Activated CD8-positive, alpha-beta T cell treated with anti-CD3 and anti-CD28 coated beads for 36 hours (primary cell): ENCODE data around the gene CRYL1. TPM values are rescaled to one million over a fixed set of nuclear protein-coding genes. Genes with fewer than 3 reads are reported as not detected.
A peak's percentile ranks its signal among the peaks of the same experiment; 100 is the strongest.

Experiments
- ATAC-seq: fragments of 200-7000 bp; cut with Tn5 transposase; one replicate; pipeline ENCODE4 v1.10.0; 2021; ENCODE audit warnings: mild to moderate bottlenecking, moderate library complexity
- CTCF ChIA-PET: fragments of 350-600 bp; sonication (Branson Sonifier 250); formaldehyde crosslinking; loops from one replicate; lab custom pipeline; 2021; ENCODE audit warnings: antibody characterized with exemption; lab: Charles Lee
- POLR2A ChIA-PET: fragments of 350-600 bp; sonication (Branson Sonifier 250); formaldehyde crosslinking; loops from one replicate; lab custom pipeline; 2021; ENCODE audit warnings: antibody characterized with exemption; lab: Charles Lee
- DNase-seq: peaks from one replicate; pipeline ENCODE4 v3.0.0-alpha.2; 2020
- H3K27ac Mint-ChIP-seq: one replicate; pipeline ENCODE4 v1.8.0; 2021; ENCODE audit warnings: mild to moderate bottlenecking, mixed read lengths
- H3K27me3 Mint-ChIP-seq: one replicate; pipeline ENCODE4 v1.8.0; 2021; ENCODE audit warnings: mixed read lengths
- H3K36me3 Mint-ChIP-seq: one replicate; pipeline ENCODE4 v1.8.0; 2021; ENCODE audit warnings: low read depth, mixed read lengths
- H3K4me1 Mint-ChIP-seq: one replicate; pipeline ENCODE4 v1.8.0; 2021; ENCODE audit warnings: low read depth, mixed read lengths
- H3K4me3 Mint-ChIP-seq: one replicate; pipeline ENCODE4 v1.8.0; 2021; ENCODE audit warnings: mild to moderate bottlenecking, moderate library complexity, mixed read lengths
- H3K9me3 Mint-ChIP-seq: one replicate; pipeline ENCODE4 v1.8.0; 2021; ENCODE audit warnings: mixed read lengths
- CTCF ChIP-seq: fragments of 200-600 bp; IDR thresholded peaks from one replicate; pipeline ENCODE4 v1.8.0; 2022; ENCODE audit warnings: antibody characterized with exemption, mild to moderate bottlenecking
- intact Hi-C: fragments of 100-400 bp; cut with micrococcal nuclease; formaldehyde crosslinking; loops from one replicate; pipeline ENCODE4 v1.10.0; 2022
- total RNA-seq, 2 experiments: library from RNA; stranded (reverse); gene quantifications; one replicate each; pipeline ENCODE4 v1.2.3, GENCODE V29; 2021

The CRYL1 gene
- total RNA-seq, 2 experiments from 2014 or later, result 8.5 to 9.4 TPM

GRCh38 chr13:20497006-20497775 is 28.5 kb downstream of the CRYL1 start:
- Mint-ChIP-seq H3K27me3 (no peaks in the 10 kb centered on the region), H3K36me3 (peaks cover 3% of the 10 kb centered on the region), H3K4me1 (peaks cover 2% of the 10 kb centered on the region), H3K27ac (no peak overlapping the region), H3K9me3 (peaks cover 11% of the 10 kb centered on the region), H3K4me3 (no peak overlapping the region)
- ATAC-seq (peak; percentile 42), DNase-seq (no peak)
- TF ChIP-seq CTCF, result no peak
- ChIA-PET CTCF (interaction anchor here (0.5 to 7.2 kb wide), 7 partner anchors 9 to 548 kb away, joined by 3 to 49 read pairs (median 3); partner anchors contain the start of gene IL17D), POLR2A (no interaction called here)
- intact Hi-C loops, result loop anchor here (2.0 to 5.0 kb wide), 2 partner anchors 210 to 332 kb away; no protein-coding TSS in a partner anchor

GRCh38 chr13:20495087-20496023 is 30.3 kb downstream of the CRYL1 start:
- POLR2A ChIA-PET, result interaction anchor here (0.6 to 0.9 kb wide), 3 partner anchors 22 to 407 kb away, joined by 3 read pairs; no protein-coding TSS in a partner anchor
- intact Hi-C loops, result loop anchor here (2.0 to 5.0 kb wide), 2 partner anchors 212 to 333 kb away; no protein-coding TSS in a partner anchor
- CTCF ChIA-PET, result interaction anchor here (0.7 to 7.2 kb wide), 35 partner anchors 11 to 430 kb away, joined by 3 to 49 read pairs (median 4); partner anchors contain the start of genes IFT88 and IL17D
- peak; percentile 79 for DNase-seq
- no peaks in the 10 kb centered on the region for H3K27me3 Mint-ChIP-seq
- H3K4me1 Mint-ChIP-seq, result peaks cover 2% of the 10 kb centered on the region
- peaks cover 5% of the 10 kb centered on the region for H3K9me3 Mint-ChIP-seq
- no peak overlapping the region for H3K4me3 Mint-ChIP-seq
- H3K27ac Mint-ChIP-seq, result no peak overlapping the region
- peak; percentile 96 for TF ChIP-seq CTCF
- no peaks in the 10 kb centered on the region for H3K36me3 Mint-ChIP-seq
- peak; percentile 89 for ATAC-seq

- H3K27ac Mint-ChIP-seq, result no peak overlapping the region
Observed at GRCh38 chr13:20494656-20495055, 31.0 kb downstream of the CRYL1 start.

GRCh38 chr13:20492641-20493040 is 33.0 kb downstream of the CRYL1 start:
- Mint-ChIP-seq H3K27ac (no peak overlapping the region), H3K27me3 (no peaks in the 10 kb centered on the region), H3K9me3 (no peaks in the 10 kb centered on the region), H3K36me3 (no peaks in the 10 kb centered on the region), H3K4me3 (no peak overlapping the region), H3K4me1 (peaks cover 2% of the 10 kb centered on the region)
- ChIA-PET POLR2A (interaction anchor here (1.1 kb wide), 1 partner anchor 410 kb away, joined by 3 read pairs; the partner anchor contains the start of gene XPO4), CTCF (interaction anchor here (0.7 to 7.2 kb wide), 25 partner anchors 9 to 432 kb away, joined by 3 to 49 read pairs (median 4); no protein-coding TSS in a partner anchor)
- peak; percentile 60 for TF ChIP-seq CTCF
- ATAC-seq (peak; percentile 51), DNase-seq (peak; percentile 61)
- intact Hi-C loops, result loop anchor here (5.0 kb wide), 1 partner anchor 435 kb away; no protein-coding TSS in a partner anchor

More at GRCh38 chr13:20494656-20495055, 31.0 kb downstream of the CRYL1 start:
- TF ChIP-seq CTCF, result no peak
- ChIA-PET POLR2A (interaction anchor here (0.6 kb wide), 1 partner anchor 21 kb away, joined by 3 read pairs; no protein-coding TSS in a partner anchor), CTCF (interaction anchor here (0.7 to 7.2 kb wide), 28 partner anchors 11 to 430 kb away, joined by 3 to 49 read pairs (median 4); partner anchors contain the start of gene IL17D)
- no peaks in the 10 kb centered on the region for H3K36me3 Mint-ChIP-seq
- DNase-seq (no peak), ATAC-seq (no peak)
- H3K4me3 Mint-ChIP-seq, result no peak overlapping the region
- intact Hi-C loops, result loop anchor here (5.0 kb wide), 2 partner anchors 213 to 433 kb away; no protein-coding TSS in a partner anchor
- no peaks in the 10 kb centered on the region for H3K9me3 Mint-ChIP-seq
- H3K4me1 Mint-ChIP-seq, result peaks cover 2% of the 10 kb centered on the region
- no peaks in the 10 kb centered on the region for H3K27me3 Mint-ChIP-seq
